Thyroid gland (tissue), 4 donors: ENCODE results near the gene GPR35.

Experiments used
- CTCF ChIP-seq, 6 experiments: fragments of 200-600 bp in 3 of 6; fragments of 450-650 bp in 3 of 6; sonication (generic) in 3 of 6; IDR thresholded peaks; one replicate each; pipeline ENCODE4 v1.5.1; 2016 to 2019; ENCODE audit warnings: antibody characterized with exemption in 6 of 6, mild to moderate bottlenecking in 2 of 6, inconsistent platforms in 1 of 6, moderate library complexity in 1 of 6
- POLR2A ChIP-seq, 2 donors: fragments of 450-650 bp; IDR thresholded peaks; one replicate each; pipeline ENCODE4 v1.6.1; 2017; ENCODE audit warnings: antibody characterized with exemption in 2 of 2, mild to moderate bottlenecking in 2 of 2, moderate library complexity in 1 of 2

- TF ChIP-seq CTCF (IDR thresholded peaks at IDR 0.05) (no peak), POLR2A (IDR thresholded peaks at IDR 0.05) (no peak)
These were observed 7.0 kb downstream of the GPR35 start for GRCh38 chr2:240632306-240632721.
